H9 (cell line): ENCODE data around the gene AS3MT. TPM values are rescaled to one million over a fixed set of nuclear protein-coding genes. Genes with fewer than 3 reads are reported as not detected.

ENCODE experiments used
- DNase-seq: peaks from one replicate; pipeline ENCODE4 v3.0.0-alpha.2; 2017
- H2AFZ ChIP-seq: one replicate; pipeline ENCODE4 v1.6.1; 2013; ENCODE audit warnings: mild to moderate bottlenecking, low read length, control low read depth, moderate library complexity
- H2AK5ac ChIP-seq: 2 replicates; pipeline ENCODE4 v1.6.1; 2013; ENCODE audit warnings: low read length, control low read depth, mixed read lengths; ENCODE audit not compliant: insufficient read length
- H2BK120ac ChIP-seq: one replicate; pipeline ENCODE4 v1.6.1; 2013; ENCODE audit warnings: low read depth, mild to moderate bottlenecking, low read length, control low read depth, inconsistent platforms; ENCODE audit not compliant: poor library complexity, severe bottlenecking
- H2BK12ac ChIP-seq: 2 replicates; pipeline ENCODE4 v1.6.1; 2013; ENCODE audit warnings: low read length, control low read depth, mixed read lengths, low read depth; ENCODE audit not compliant: insufficient read length
- H2BK15ac ChIP-seq: 2 replicates; pipeline ENCODE4 v1.6.1; 2013; ENCODE audit warnings: low read depth, low read length, control low read depth
- H2BK20ac ChIP-seq: one replicate; pipeline ENCODE4 v1.6.1; 2013; ENCODE audit warnings: low read depth, mild to moderate bottlenecking, low read length, control low read depth, inconsistent platforms; ENCODE audit not compliant: poor library complexity, severe bottlenecking
- H2BK5ac ChIP-seq: 2 replicates; pipeline ENCODE4 v1.6.1; 2013; ENCODE audit warnings: low read length, control low read depth, mixed read lengths; ENCODE audit not compliant: insufficient read length
- H3K14ac ChIP-seq: 2 replicates; pipeline ENCODE4 v1.6.1; 2013; ENCODE audit warnings: low read length, control low read depth; ENCODE audit not compliant: insufficient read depth
- H3K18ac ChIP-seq: 2 replicates; pipeline ENCODE4 v1.6.1; 2013; ENCODE audit warnings: low read depth, mild to moderate bottlenecking, mixed read lengths, low read length, control low read depth; ENCODE audit not compliant: insufficient read length
- H3K23ac ChIP-seq: 2 replicates; pipeline ENCODE4 v1.6.1; 2013; ENCODE audit warnings: low read length, control low read depth, mixed read lengths, low read depth; ENCODE audit not compliant: insufficient read length
- H3K23me2 ChIP-seq: 2 replicates; pipeline ENCODE4 v1.6.1; 2013; ENCODE audit warnings: low read depth, mild to moderate bottlenecking, mixed read lengths, low read length, control low read depth; ENCODE audit not compliant: insufficient read length, poor library complexity, severe bottlenecking
- H3K27ac ChIP-seq: 2 replicates; pipeline ENCODE4 v1.5.1; 2013; ENCODE audit warnings: low read length, control low read depth, mixed read lengths, low read depth; ENCODE audit not compliant: insufficient read length
- H3K27me3 ChIP-seq: 2 replicates; pipeline ENCODE4 v1.6.1; 2013; ENCODE audit warnings: low read length, control low read depth, inconsistent platforms; ENCODE audit not compliant: insufficient read depth
- H3K4ac ChIP-seq: 2 replicates; pipeline ENCODE4 v1.6.1; 2013; ENCODE audit warnings: low read depth, mild to moderate bottlenecking, control low read depth, inconsistent platforms, low read length, moderate library complexity
- H3K4me1 ChIP-seq: 2 replicates; pipeline ENCODE4 v1.6.1; 2013; ENCODE audit warnings: low read length, control low read depth, inconsistent platforms; ENCODE audit not compliant: insufficient read depth
- H3K4me2 ChIP-seq: 2 replicates; pipeline ENCODE4 v1.6.1; 2013; ENCODE audit warnings: low read length, control low read depth, mixed read lengths; ENCODE audit not compliant: insufficient read length, insufficient read depth
- H3K56ac ChIP-seq: 2 replicates; pipeline ENCODE4 v1.6.1; 2013; ENCODE audit warnings: low read depth, mild to moderate bottlenecking, mixed read lengths, low read length, control low read depth; ENCODE audit not compliant: insufficient read length
- H3K79me1 ChIP-seq: 2 replicates; pipeline ENCODE4 v1.6.1; 2013; ENCODE audit warnings: low read depth, mild to moderate bottlenecking, moderate library complexity, low read length, control low read depth, inconsistent platforms; ENCODE audit not compliant: insufficient read depth, poor library complexity, severe bottlenecking
- H3K79me2 ChIP-seq: 2 replicates; pipeline ENCODE4 v1.6.1; 2013; ENCODE audit warnings: low read length, control low read depth, inconsistent platforms; ENCODE audit not compliant: insufficient read depth
- H3K9ac ChIP-seq: 2 replicates; pipeline ENCODE4 v1.6.1; 2013; ENCODE audit warnings: low read length, control low read depth, mixed read lengths; ENCODE audit not compliant: insufficient read length; ENCODE audit errors: extremely low read depth
- H3K9me3 ChIP-seq: one replicate; pipeline ENCODE4 v1.6.1; 2013; ENCODE audit warnings: low read depth, low read length, inconsistent platforms; ENCODE audit not compliant: control insufficient read depth
- H3T11ph ChIP-seq: one replicate; pipeline ENCODE4 v1.6.1; 2013; ENCODE audit warnings: mild to moderate bottlenecking, low read length, control low read depth, inconsistent platforms
- H4K20me1 ChIP-seq: one replicate; pipeline ENCODE4 v1.6.1; 2013; ENCODE audit not compliant: control insufficient read depth, insufficient read length, insufficient read depth
- H4K5ac ChIP-seq: 2 replicates; pipeline ENCODE4 v1.6.1; 2013; ENCODE audit warnings: low read depth, mild to moderate bottlenecking, mixed read lengths, low read length, control low read depth; ENCODE audit not compliant: insufficient read length
- H4K8ac ChIP-seq: replicated peaks from 2 replicates; pipeline ENCODE4 v1.6.1; 2013; ENCODE audit warnings: low read length, control low read depth, mixed read lengths, low read depth; ENCODE audit not compliant: insufficient read length
- H4K91ac ChIP-seq: 2 replicates; pipeline ENCODE4 v1.6.1; 2013; ENCODE audit warnings: low read depth, mild to moderate bottlenecking, moderate library complexity, mixed read lengths, low read length, control low read depth; ENCODE audit not compliant: insufficient read length
- H3K27ac Mint-ChIP-seq, 3 experiments: 2 replicates in 2 of 3; 3 replicates in 1 of 3; pipeline ENCODE4 v1.8.0; 2020 to 2021; ENCODE audit warnings: mixed read lengths in 3 of 3, mild to moderate bottlenecking in 1 of 3, moderate library complexity in 1 of 3
- H3K27me3 Mint-ChIP-seq: 2 replicates; pipeline ENCODE4 v1.8.0; 2021; ENCODE audit warnings: low read depth, mild to moderate bottlenecking, moderate library complexity, mixed read lengths
- H3K36me3 Mint-ChIP-seq, 3 experiments: 2 replicates in 2 of 3; 3 replicates in 1 of 3; pipeline ENCODE4 v1.8.0; 2020 to 2021; ENCODE audit warnings: low read depth in 3 of 3, mixed read lengths in 3 of 3; ENCODE audit not compliant: insufficient read depth in 1 of 3
- H3K4me1 Mint-ChIP-seq, 2 experiments: 2 replicates each; pipeline ENCODE4 v1.8.0; 2020; ENCODE audit warnings: mixed read lengths in 2 of 2
- H3K4me3 Mint-ChIP-seq, 2 experiments: 2 replicates in 1 of 2; 3 replicates in 1 of 2; pipeline ENCODE4 v1.8.0; 2020 to 2021; ENCODE audit warnings: mild to moderate bottlenecking in 2 of 2, mixed read lengths in 2 of 2, moderate library complexity in 1 of 2
- H3K9me3 Mint-ChIP-seq, 2 experiments: 2 replicates in 1 of 2; 3 replicates in 1 of 2; pipeline ENCODE4 v1.8.0; 2020; ENCODE audit warnings: mild to moderate bottlenecking in 2 of 2, mixed read lengths in 2 of 2, moderate library complexity in 1 of 2
- WGBS: extraction: QIAGEN DNeasy Blood & Tissue Kit; methylation state at CpG from one replicate; pipeline ENCODE4 v1.1.7; 2013; ENCODE audit warnings: missing lambda C conversion rate, low lambda C conversion rate, mixed read lengths; ENCODE audit not compliant: insufficient read length; ENCODE audit errors: extremely low coverage; 5-methylcytosine and 5-hydroxymethylcytosine counted together
- total RNA-seq: library from RNA; stranded (reverse); gene quantifications from 2 replicates; pipeline ENCODE4 v1.2.1, GENCODE V29; 2021
- TF ChIP-seq, protein P1 (sequence below): fragments of 200-600 bp; sonication (generic); conservative IDR thresholded peaks from 3 replicates; pipeline ENCODE4 v1.8.0; 2021; ENCODE audit warnings: antibody characterized with exemption, mild to moderate bottlenecking

AS3MT gene
- total RNA-seq, 1 experiment from 2014 or later: 16.4 TPM

- H2BK5ac ChIP-seq: no peak overlapping the region
- H3K23me2 ChIP-seq: no peaks in the 10 kb centered on the region
- no peak overlapping the region for H2BK120ac ChIP-seq
- no peak overlapping the region for H3K9ac ChIP-seq
- H2BK12ac ChIP-seq: no peak overlapping the region
- H3K4me1 ChIP-seq: no peaks in the 10 kb centered on the region
- TF ChIP-seq, protein P1, sequence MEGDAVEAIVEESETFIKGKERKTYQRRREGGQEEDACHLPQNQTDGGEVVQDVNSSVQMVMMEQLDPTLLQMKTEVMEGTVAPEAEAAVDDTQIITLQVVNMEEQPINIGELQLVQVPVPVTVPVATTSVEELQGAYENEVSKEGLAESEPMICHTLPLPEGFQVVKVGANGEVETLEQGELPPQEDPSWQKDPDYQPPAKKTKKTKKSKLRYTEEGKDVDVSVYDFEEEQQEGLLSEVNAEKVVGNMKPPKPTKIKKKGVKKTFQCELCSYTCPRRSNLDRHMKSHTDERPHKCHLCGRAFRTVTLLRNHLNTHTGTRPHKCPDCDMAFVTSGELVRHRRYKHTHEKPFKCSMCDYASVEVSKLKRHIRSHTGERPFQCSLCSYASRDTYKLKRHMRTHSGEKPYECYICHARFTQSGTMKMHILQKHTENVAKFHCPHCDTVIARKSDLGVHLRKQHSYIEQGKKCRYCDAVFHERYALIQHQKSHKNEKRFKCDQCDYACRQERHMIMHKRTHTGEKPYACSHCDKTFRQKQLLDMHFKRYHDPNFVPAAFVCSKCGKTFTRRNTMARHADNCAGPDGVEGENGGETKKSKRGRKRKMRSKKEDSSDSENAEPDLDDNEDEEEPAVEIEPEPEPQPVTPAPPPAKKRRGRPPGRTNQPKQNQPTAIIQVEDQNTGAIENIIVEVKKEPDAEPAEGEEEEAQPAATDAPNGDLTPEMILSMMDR: no peak
- Mint-ChIP-seq H3K27ac (peak overlapping the region in 2 of 3 experiments; percentile 35 to 70; a peak in 2 of 7 replicates), H3K4me3 (no peak overlapping the region), H3K4me1 (peaks cover 0 to 5% of the 10 kb centered on the region in 2 experiments; a peak in 1 of 4 replicates), H3K9me3 (no peaks in the 10 kb centered on the region), H3K36me3 (peaks cover 0 to 8% (median 0%) of the 10 kb centered on the region in 3 experiments; a peak in 2 of 7 replicates), H3K27me3 (no peaks in the 10 kb centered on the region)
- no peaks in the 10 kb centered on the region for H3K79me1 ChIP-seq
- H4K8ac ChIP-seq: no peak overlapping the region
- H4K91ac ChIP-seq: no peak overlapping the region
- H3T11ph ChIP-seq: no peak overlapping the region
- H2BK15ac ChIP-seq: no peak overlapping the region
- H3K18ac ChIP-seq: no peak overlapping the region
- no peak overlapping the region for H2AFZ ChIP-seq
- no peaks in the 10 kb centered on the region for H3K9me3 ChIP-seq
- no peak overlapping the region for H2AK5ac ChIP-seq
- no peak overlapping the region for H3K14ac ChIP-seq
- H2BK20ac ChIP-seq: no peak overlapping the region
- H3K4me2 ChIP-seq: no peak overlapping the region
- no peaks in the 10 kb centered on the region; the same call in 1 of the 2 replicates for H3K79me2 ChIP-seq
- H4K20me1 ChIP-seq: no peaks in the 10 kb centered on the region
- no peak overlapping the region for H3K27ac ChIP-seq
- H3K27me3 ChIP-seq: no peaks in the 10 kb centered on the region
- H3K23ac ChIP-seq: no peak overlapping the region
- H3K56ac ChIP-seq: no peak overlapping the region
- no peak overlapping the region for H4K5ac ChIP-seq
- no CpG with 5 or more reads among the region's 3 CpGs for WGBS
- no peak overlapping the region for H3K4ac ChIP-seq
- DNase-seq: no peak
Measured at GRCh38 chr10:102935939-102936605, 66.8 kb downstream of the AS3MT start.
